Middle frontal gyrus (tissue), 1 donor: Measurements from ENCODE around the gene TRIM40.
"Not testable (repeated sequence)": the region's sequence is repeated elsewhere in the genome, so short reads cannot be mapped to it uniquely, and the experiment has no call there.

Experiments used
- DNase-seq: peaks from one replicate; pipeline ENCODE4 v3.0.0-alpha.2; 2015; ENCODE audit warnings: low spot score; ENCODE audit errors: extremely low spot score

Gene TRIM40

DNA sequence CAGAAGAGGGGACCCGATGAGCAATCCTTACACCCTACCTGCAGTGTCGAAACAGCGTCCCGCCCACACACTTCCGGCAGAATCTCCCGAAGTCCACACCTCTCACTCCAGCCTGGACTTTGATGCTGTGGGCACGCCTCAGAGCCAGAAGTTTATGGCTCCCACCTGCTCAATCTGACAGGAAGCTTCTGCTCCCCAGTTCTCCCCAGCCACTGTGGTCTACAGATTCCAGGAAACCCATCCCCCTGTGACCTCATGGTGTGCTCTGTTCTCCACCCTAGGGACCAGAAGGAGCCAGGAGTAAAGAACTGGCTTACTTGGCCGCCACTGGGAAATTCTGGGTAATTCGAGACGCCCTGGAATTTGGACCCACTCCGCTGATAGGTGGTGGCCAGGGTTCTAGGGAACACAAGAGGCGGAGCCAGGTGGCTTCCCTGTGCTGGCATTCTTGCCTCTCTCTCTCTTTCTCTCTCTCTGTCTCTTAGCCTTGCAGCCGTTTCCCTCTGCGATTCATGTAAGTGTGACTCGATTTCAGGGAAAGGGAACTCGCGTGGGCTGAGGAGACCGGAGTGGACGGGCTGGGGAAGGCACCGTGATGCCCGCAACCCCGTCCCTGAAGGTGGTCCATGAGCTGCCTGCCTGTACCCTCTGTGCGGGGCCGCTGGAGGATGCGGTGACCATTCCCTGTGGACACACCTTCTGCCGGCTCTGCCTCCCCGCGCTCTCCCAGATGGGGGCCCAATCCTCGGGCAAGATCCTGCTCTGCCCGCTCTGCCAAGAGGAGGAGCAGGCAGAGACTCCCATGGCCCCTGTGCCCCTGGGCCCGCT is 27.4 kb downstream of the TRIM40 start, which contains the start of gene TRIM15:
Gene TRIM15 (plus strand): TSS at position 457 of the 828 bp plus-strand sequence. CDS start 139 bp downstream, at position 596.
- DNase-seq: no peak

DNA sequence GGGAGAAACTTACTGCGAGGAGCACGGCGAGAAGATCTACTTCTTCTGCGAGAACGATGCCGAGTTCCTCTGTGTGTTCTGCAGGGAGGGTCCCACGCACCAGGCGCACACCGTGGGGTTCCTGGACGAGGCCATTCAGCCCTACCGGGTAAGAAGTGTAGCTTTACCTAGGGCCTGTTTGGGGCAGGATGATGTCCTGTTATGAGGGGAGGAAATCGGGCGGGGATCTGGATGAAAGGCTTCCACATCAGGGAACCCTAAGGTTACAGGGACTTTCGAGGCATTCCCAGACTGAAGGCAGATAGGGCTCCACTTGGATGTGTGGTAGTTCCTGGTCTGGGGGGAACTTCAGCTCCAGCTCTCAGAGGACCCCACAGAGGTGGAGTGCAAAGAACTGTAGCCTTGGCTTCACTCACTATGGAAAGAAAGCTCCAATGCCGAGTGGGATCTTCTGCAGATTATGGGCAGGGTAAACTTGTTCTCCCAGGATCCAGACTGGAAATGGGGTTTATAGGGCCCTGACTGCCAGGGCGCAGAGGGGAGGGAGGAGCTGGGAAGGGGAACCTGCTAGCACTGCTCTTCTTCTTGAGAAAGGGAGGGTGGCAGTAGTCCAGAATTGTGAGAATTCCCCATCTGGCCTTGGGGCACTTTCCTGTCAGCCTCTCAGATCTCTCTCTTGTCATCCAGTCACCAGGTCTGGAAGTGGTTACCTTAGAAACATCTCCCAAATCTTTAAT is 28.1 kb downstream of the TRIM40 start:
- DNase-seq: no peak

DNA sequence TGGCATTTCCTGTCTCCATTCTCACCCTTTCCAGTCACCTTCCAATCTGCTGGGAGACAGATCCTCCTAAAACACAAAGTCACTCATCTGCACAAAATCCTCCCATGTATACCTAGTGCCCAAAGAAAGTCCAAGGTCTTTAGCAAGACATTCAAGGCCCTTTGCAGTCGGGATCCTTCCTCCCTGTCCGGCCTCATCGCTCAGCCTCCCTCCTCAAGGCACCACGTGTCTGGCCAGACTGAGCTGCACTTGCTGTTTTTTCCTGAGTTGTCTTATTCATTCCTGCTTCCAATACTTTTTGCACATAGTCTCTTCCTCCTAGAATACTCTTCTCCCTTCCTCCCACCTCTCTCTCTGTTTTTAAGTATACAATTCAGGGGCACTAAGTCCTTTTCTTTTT is 28.8 kb downstream of the TRIM40 start:
- DNase-seq: no peak

DNA sequence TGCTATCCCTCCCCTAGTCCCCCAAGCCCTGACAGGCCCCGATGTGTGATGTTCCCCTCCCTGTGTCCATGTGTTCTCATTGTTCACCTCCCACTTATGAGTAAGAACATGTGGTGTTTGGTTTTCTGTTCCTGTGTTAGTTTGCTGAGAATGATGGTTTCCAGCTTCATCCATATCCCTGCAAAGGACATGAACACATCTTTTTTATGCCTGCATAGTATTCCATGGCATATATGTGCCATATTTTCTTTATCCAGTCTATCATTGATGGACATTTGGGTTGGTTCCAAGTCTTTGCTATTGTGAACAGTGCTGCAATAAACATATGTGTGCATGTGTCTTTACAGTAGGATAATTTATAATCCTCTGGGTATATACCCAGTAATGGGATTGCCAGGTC is 29.3 kb downstream of the TRIM40 start:
- not testable (repeated sequence) for DNase-seq

DNA sequence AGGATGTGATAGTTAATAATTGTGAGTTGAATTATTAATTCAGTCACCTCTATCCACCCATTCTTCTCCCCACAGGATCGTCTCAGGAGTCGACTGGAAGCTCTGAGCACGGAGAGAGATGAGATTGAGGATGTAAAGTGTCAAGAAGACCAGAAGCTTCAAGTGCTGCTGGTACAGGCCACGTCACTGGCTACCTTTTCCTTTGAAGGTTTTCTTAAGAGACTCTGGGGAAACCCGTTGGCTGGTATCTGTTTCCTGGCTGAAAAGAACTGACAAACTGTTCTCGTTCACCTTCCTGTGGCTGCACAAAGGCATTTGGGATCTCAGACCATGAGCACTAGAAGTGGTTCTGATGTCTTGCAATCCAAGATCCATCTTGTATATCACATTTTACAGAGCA is 31.2 kb downstream of the TRIM40 start:
- no peak for DNase-seq

DNA sequence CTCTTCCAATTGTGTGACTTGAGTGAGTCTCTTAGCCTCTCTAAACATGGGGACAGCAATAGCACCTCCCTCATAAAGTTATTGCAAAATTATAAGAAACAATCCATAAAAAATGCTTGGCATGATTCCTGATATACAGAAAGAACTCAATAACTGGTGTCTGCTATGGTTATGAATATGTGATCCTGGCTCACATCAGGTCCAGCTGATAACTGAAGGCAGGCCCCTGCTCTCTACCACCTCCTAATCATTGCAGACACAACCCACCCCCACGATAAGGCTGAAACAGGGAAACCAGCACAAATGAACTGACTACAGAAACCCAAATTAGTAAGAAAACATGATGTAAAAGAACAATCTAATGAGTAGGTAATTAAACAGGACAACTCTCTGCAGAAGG is 32.8 kb downstream of the TRIM40 start:
- DNase-seq: no peak

DNA sequence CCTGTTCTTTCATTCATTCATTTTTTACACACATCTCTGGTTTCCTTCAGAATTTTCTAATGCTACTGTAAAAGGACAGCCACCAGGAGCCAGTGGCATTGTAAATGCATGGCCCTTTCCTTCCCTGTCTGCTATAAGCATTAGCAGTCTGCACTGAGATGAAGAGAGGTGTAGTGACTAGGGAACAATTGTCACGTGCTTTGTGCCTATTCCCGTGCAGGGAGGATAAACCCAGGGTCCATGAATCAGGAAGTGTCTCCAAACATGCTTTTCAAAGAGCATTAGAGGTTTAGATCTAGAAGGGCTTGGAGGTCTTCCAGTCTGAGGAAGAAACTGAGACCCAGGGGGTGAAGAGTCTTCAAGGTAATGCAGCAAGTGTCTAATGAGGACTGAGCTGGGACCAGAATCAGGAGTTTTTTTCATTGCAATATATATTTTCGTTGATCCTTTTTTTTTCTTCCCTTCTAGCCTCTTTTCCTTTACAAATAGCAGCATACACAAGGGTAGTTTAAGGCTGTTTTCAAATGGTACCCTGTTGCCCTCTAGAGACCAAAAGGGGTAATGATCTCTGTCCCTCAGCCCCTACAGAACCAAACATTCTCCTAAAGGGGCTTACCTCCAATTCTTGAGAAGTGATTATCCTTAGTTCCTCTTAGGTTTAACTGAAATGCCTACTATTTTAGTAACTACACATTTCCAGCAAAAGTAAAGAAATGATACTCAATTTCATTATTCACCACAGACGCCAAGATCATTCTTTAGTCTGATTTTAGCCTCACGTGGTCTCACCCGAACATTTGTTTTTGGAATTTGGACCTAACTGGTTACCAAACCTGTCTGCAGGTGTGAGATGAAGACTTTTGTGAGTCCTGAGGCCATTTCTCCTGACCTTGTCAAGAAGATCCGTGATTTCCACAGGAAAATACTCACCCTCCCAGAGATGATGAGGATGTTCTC is 34.0 kb downstream of the TRIM40 start:
- DNase-seq: no peak

DNA sequence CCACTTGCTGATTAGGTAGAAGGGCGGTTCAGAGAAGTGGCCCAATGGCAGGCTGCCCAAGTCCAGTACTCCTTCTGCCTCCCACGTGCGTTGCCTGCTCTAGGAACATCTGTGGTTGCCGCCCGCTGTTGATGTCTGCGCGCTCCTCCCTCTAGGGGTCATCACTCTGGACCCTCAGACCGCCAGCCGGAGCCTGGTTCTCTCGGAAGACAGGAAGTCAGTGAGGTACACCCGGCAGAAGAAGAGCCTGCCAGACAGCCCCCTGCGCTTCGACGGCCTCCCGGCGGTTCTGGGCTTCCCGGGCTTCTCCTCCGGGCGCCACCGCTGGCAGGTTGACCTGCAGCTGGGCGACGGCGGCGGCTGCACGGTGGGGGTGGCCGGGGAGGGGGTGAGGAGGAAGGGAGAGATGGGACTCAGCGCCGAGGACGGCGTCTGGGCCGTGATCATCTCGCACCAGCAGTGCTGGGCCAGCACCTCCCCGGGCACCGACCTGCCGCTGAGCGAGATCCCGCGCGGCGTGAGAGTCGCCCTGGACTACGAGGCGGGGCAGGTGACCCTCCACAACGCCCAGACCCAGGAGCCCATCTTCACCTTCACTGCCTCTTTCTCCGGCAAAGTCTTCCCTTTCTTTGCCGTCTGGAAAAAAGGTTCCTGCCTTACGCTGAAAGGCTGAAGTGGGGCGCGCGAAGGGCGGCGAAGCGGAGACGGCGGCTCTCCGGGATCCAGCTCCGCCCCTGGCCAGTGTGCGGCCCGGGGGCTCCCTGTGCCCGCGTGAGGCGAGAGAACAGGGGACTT is 35.9 kb downstream of the TRIM40 start:
- DNase-seq: no peak

DNA sequence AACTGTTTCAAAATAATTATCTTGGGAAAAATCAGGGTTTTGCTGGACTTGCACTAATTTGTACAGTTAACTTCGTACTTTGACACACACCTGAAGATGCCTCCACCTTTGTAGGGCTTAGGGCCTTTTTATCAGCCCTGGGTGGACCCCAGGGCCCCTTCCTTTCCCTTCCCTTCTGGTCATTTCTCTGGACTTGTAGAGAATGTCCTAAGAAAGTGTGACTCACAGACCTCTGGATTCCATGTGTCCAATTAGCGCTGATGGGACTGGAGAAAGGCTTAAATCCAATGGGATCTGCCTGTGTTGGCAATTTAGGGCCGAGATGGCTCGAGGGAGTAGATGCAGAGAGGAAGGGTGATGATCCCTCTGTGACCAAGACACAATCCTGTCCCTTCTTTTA is 36.7 kb downstream of the TRIM40 start:
- DNase-seq: no peak

DNA sequence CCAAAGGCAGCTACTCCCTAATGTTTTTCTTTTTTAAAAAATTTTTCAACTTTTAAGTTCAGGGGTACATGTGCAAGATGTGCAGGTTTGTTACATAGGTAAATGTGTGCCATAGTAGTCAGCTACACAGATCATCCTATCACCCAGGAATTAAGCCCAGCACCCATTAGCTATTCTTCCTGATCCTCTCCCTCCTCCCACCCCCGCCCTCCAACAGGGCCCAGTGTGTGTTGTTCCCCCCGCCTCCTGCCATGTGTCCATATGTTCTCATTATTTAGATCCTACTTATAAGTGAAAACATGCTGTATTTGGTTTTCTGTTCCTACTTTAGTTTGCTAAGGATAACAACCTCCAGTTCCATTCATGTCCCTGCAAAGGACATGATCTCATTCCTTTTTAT is 39.8 kb downstream of the TRIM40 start:
- no peak for DNase-seq

DNA sequence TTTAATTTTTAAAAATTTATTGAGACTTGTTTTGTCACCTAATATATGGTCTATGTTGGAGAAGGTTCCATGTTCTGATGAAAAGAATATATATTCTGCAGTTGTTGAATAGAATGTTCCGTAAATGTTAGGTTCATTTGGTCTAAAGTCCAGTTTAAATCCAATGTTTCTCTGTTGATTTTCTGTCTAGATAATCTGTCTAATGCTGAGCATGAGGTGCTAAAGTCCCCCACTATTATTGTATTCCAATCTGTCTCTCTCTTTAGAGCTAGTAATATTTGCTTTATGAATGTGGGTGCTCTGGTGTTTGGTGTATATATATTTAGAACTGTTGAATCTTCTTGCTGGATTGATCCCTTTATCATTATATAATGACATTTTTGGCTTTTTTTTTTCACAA is 42.9 kb downstream of the TRIM40 start:
- DNase-seq: no peak

DNA sequence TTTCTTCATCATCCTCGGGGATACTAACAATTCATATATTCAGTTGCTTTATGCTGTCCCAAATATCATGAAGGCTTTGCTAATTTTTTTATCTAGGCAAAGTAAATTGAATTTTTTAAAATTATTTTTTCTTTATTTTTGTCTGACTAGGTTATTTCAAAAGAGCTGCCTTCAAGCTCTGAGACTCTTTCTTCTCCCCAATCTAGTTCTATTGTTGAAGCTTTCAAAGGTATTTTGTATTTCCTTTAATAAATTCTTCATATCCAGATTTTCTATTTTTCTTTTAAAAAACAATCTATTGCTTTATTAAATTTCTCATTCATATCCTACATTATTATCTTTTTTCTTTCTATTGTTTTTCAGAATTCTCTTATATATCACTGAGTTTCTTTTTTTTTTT is 44.2 kb downstream of the TRIM40 start:
- DNase-seq: no peak

DNA sequence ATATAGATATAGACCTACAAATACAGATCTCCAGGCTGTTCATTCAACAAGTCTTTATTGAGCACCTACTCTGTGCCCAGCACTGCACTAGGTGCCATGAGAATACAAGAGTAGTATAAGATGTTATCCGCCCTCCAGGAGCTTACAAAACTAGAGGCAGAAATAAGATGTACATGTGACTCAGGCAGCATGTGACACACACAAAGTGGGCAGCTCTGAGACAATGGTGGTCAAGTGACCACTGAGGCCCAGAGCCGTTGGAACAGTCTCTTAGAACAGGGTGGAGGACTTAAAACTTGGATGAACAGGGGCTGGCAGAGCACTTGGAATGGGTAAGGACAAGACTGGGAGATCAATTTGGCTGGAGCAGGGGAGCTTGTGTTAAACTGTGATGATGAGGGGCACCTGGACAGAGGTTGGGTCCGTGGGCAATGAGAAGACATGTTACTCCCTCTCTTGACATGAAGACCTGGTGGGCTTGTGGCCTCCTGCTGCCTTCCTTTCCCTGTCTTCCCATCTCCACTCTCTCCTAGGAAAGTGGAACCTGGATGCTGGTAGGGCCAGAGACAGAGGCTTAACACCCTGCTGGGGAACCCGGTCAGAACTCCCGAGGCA is 48.6 kb downstream of the TRIM40 start:
- no peak for DNase-seq

DNA sequence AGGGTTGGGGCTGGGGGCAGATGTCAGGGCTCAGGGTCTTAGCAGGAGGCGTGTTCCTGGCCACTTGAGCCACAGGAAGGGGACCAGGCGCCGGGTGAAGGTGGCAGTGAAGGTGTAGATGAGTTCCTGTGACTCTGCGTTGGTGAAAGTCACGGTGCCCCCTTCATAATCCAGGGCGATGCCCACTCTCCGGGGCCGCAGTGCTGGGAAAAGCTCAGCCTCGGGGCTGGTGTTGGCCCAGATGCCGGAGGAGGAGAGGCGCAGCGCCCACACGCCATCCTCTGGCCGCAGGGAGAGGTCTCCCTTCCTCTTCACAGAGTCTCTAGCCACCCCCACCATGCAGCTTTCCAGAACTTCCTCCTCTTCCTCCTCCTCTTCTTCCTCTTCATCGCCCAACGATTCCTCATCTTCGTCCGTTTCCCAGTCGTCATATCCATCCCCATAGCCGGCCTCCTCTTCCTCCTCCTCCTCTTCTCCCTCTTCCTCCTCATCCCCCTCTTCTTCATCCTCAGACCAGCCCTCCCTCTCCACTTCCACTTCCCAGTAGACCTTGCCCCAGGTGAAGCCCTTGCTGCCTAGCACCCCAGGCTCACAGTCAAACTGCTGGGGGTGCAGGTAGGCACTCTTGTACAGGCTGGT is 50.0 kb downstream of the TRIM40 start:
- no peak for DNase-seq

DNA sequence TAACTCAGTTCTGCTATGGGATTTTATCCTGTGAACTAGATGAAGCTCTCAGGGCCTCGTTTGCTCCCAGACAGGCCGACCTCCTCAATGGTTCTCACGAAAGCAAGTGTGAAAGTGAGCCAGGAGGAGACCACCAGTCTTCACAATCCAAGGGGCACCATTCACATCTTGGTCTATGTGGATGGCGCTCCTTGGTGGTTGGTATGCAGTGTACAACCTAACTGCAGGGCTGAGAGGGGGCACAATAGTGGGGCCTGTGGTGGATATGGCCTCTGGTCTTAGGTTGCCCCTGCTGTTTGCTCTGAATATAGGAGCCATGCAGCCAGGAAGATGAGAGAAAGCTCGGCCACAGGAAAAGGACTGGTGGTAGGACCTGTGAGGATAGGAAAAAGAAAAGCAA is 52.6 kb downstream of the TRIM40 start:
- DNase-seq: no peak

DNA sequence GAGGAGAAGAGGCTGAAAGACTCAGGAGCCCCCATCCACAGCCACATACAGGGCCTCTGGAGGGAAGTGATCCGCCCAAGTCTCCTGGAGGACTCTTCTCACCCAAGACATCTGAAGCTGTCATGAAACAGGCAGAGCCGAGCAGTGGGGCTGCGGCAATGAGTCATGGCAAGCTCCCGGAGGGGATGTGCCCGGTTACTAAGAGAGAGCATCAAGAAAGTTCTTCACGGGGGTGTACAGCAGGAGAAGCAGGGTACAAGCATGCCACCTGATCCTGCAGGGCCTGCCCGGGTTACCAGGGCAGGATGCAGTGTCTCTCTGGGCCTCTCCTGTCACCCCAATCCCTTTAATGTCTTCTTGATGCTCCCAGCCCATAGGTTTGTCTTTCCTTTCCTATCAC is 56.1 kb downstream of the TRIM40 start:
- DNase-seq: no peak

DNA sequence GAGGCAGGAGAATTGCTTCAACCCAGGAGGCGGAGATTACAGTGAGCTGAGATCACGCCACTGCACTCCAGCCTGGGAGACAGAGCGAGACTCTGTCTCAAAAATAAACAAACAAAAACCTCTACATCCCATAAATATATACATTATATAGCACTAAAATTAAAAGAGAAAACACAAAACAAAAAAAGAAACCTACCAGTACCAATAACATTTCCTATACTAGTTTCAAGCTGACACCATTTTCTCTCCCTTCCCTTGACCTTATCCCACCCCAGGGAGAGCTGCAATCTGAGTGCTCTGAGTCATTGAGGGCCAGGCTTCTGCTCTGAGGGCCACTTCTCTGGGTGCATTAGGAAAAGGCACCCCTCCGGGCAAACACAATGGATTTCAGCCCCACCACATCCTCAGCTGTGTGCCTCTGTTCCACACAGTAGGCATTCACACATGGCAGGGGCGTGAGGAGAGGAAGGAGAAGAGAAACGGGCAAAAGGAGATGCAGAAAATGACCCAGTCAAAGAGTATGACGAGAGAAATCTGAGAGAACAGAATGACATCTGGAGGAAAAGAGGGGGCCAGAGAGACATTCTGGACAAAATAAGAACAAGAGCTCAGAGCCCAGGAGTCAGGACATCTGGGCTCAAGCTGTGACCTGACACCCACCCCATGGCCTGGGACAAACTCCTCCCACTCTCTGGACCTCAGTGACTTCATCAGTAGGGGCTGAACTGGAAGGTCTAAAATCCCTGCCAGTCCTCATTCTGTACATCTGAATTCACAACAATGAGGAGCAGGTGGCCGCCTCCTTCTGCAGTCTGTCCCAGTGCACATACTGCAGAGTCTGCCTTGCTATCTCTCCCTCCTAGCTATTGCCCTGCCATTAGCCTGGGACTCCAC is 59.1 kb downstream of the TRIM40 start:
- DNase-seq: no peak

DNA sequence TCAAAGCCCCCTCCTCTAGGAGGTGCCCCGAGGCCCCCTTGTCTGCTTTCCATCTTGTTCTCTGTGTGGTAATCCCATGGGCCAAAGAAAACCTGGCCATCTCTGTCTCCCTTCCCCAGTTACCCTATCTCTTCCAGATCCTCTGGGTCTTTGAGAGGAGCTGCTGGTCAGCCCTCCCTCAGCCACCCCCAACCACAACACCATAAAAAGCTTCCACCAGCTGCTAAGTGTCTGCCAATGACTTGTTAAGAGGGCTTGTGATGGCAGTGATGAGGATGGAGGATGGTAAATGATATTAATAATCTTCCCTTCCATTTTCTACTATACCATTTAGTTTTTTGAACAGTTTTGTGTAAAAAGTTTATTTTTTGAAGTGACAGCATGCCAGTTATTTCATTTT is 60.0 kb downstream of the TRIM40 start:
- DNase-seq: no peak

DNA sequence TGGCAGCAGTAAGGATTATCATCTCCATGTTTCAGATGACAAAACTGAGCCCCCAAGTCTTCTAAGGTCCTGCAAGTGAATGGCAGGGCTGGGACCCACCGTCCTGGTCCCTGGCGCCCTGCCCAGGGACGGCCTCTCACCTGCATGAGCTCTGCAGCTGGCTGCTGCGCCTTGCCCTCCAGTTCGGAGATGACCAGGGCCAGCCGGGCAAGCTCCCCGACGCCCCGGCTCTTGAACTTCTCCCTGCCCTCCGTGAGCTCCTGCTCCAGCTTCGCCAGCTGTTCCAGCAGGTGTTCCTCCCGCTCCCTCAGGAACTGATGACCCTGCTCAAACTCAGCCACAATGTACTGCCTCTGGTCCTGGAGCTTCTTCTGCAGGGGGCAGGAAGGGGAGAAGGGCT is 60.4 kb downstream of the TRIM40 start:
- no peak for DNase-seq
